HG02938 (cell line): ENCODE data around the gene BEST3.

ENCODE experiments used
- ATAC-seq: cut with Tn5 transposase; IDR thresholded peaks from one replicate; pipeline ENCODE4 v1.9.1; 2021; ENCODE audit warnings: mild to moderate bottlenecking, moderate library complexity; ENCODE audit not compliant: unreplicated experiment

Gene BEST3

DNA sequence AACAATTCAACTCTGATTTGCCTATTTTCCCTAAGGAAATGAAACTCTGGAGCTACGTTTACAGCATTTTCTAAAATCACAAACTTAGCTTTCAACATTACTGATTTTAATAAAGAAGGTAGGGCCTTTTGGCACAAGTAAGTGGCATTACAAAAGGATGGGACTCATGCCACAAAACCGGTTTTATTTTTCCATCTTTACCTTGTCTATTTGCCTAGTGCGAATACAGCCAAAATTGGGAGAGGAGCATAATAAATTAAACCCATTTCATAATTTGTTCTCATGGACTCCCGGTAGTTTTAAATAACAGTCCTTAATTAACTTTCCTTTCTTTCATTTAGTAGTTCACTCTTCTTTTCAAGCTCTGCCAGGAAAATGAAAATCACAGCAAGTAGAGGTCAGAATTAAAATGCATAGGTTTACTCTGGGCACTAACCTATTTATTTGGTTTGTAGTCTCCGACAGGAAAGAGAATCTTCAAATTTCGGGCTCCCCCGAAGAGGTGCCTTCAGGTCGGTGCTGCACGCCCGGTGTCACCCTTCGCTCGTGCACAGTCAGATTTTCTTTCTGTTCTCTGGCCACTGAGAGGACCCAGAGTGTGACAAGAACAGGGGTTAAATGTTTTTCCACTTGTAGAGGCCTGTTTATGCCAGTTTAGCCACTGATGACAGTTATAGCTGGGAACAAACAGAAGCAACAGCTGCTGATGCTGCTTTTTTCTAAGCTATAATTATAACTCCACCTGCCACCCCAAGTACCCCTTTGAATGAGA lies at the start of gene BEST3:
Gene BEST3, minus strand, starts transcription at position 535 of the 772 bp plus-strand sequence. CDS start 1,505 bp downstream, outside the sequence.
- ATAC-seq = no peak

DNA sequence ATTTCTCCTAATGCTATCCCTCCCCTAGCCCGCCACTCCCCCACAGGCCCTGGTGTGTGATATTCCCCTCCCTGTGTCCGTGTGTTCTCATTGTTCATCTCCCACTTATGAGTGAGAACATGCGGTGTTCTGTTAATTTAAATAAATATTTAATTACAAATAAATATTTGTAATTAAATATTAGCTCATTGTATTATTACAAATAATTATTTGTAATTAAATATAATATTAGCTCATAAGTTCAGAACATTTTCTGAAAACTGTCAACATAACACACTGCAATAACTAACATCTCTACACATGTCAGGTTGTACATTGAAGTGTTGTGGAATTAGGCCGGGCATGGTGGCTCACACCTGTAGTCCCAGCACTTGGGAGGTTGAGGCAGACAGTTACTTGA lies 45.0 kb upstream of the BEST3 start:
- no peak for ATAC-seq

DNA sequence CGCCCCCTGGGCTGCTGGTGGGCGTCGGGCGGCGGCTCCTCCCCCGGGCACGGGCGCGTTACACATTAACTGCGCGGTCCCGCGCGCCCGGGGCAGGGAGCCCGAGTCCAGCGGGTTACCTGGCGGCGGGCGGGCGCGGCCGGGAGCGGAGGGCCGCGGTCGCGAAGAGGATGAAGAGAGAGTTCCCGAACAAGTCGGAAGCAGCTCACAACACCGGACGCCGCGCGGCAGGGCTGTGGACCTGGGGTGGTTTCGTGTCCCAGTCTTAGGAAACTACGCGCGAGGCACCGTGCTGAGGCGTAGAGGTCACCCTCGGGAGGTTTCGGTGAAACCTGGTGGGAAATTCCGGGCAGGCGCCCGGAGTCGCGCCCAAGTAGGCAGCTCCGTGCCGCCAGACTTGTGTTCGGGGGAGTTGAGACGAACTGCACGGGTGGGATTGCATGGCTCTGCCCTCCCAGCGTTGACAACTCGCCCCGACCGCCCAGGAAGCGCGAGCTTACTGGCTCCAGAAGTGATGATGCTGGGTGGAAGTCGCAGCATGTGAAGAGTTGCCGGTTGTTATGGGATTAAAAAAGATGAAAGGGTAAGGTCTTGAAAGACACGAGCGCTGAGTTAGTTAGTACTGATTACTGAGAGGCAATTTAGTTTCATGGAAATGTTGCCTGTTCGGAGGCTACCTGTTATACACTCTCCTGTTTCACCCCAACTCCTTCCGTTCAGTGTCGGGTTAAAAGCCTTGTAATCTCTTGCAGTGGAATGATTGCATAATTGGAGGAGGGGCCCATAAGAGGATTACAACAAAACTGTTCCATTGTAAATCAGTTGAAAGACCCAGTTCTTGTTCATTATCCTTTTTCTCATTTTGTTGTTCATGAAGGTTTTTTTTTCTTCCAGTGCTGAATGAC lies 40.4 kb upstream of the BEST3 start:
- ATAC-seq = peak; percentile 39

DNA sequence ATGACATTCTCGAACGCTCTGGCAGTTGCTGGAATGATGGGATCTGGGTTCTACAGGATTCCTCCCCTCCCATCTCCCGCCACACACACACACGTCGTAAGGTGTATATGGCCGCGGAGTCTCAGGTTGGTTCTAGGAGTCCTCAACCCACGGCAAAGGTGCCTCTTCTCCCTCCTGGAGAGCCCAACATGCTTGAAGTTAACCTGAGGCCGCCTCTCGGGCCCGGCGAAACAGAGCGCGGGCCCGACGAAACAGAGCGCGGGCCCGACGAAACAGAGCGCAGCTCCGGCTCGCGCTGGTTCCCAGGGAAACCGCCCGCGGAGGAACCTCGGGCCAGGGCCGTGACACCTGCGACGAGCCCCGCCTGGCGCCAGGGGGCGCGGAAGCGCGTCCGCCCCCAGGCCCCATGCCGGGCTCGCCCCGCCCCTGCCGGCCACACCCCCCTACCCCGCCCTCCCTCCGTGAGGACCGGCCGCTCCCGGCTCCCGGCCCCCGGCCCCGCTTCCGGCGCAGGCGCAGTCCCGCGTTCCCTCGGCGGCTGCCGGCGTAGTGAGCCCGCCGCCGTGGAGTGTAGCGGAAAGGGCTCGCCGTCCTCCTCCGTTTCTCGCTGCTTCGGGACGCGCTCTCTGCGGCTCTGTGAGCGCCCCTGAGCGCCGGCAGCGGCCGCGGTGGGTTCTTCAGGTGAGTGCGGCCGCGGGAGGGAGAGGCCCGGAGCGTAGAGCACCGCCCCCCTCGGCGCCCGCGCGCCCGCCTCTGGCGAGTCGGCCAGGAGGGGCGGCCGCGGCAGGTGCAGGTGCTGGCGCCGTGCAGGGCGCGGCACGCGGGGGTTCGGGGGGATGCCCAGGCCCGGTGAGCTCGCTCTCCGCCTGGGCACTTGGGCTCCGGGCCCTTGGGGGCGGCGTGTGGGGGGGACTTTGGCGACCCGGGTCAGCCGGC lies 39.5 kb upstream of the BEST3 start, which contains the start of gene RAB3IP:
Gene RAB3IP, plus strand, starts transcription at position 510 of the 936 bp plus-strand sequence. CDS start 16,549 bp downstream, outside the sequence.
- ATAC-seq = peak; percentile 72

DNA sequence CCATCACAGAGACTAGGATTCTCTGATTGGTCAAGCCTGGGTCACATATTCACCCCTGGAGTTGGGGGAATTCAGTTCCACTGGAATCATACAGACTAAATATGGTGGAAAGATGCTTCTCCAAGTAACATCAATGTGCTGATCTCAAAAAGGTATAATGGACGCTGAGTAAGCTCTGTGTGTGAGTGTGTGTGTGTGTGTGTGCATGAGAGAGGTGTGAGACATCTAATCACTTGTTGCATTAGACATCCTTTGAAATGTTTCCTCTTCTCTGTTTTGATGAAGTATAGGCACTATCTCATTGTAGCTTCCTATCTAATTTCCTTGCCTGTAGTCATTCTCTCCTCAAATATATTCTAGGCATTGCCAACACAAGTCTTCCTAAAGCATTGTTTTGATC lies 34.5 kb upstream of the BEST3 start:
- no peak for ATAC-seq

DNA sequence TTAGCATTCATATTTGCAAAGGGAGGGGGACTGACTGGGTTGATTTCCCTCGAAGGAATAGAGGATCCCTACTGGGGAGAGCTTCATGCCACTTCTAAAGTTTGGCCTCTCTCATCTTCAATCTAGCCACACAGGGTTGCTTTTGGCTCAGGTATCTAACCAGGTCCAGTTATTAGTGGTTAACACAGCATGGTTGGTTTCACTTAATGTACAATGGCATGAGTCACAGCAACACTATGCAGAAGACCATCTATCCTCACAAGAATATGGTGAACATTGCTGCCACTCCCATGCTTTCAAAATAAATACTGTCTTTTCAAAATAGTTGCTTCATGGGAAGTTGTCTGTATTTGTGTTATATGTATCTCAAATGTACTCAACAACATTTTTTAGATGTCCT lies 33.0 kb upstream of the BEST3 start:
- no peak for ATAC-seq

DNA sequence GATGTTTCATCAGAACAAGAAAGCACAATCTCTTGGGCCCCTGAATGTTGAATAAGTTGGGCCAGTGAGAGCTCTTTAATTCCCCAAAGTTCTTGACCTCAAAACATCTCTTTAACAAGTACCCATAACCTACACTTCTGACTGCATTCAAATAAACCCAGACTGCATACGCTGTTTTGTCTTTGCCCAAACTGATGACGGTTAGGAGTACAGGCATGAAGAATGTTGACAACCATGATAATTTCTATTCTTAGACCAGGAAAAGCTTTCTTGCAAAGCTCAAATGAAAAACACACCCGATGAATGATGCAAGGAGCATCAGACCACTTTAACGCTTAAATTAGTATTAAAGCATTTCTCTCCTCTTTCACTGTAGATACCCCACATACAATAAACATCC lies 27.8 kb upstream of the BEST3 start:
- ATAC-seq = no peak

DNA sequence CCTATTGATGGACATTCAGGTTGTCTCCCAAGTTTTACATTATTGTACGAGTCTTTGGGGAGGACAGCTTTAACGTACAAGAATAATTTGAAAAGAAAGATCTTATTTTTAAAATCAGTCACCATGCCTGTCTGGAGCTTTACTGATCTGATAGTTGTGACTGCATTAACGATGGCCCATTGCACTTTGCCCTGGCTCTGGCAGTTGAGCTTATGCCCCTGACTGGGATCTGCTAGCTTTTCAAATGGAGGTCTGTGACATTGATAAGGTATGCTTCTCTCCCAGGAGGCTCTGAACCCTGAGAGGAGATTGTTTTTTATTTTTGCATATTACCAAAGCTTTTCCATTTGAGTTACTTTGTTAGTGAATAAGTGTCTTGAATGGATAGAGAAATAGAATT lies 21.6 kb upstream of the BEST3 start:
- no peak for ATAC-seq

DNA sequence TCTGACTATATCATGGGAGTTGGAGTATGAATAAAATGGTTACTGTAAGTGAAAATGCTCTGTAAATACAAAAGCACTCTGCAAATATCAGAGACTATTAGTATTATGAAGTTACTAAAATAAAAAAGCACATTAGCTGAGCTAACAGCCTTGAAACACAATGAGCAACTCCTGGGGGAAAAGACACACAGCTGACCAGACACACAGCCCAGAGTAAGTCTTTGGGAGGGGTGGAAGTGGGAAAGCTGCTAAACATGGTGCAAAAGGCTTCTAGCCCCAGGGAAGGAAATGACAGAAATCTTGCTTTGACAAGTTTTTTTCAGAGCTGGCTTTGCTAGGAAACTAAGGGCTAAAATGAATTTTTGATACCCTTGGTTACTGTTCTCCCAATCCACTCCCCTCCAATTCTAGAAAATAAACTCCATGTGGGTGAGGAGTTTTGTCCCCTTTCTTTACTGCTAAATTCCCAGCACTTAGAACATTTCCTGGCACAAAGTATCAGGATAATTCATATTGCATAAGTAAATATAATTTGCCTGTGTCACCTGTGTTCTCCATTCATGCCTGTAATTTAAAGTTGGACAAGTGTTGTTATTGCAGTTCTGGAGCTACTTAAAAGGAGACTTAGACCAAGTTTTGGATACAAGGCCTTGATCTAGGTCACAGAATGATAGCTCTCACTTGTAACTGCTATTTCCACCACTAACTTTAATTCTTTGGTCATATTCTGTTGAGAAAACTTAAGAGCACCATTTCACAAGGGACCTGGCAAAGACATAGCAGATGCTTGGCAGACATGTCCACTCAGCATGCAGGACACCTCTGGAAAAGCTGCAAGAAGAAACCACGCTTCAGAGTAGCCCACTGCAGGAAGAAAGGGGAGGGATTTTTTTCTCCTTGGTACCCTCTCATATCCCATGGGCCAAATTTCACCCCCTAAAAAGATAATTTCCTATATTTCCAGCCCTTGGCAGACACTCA lies 20.5 kb upstream of the BEST3 start:
- ATAC-seq = no peak

DNA sequence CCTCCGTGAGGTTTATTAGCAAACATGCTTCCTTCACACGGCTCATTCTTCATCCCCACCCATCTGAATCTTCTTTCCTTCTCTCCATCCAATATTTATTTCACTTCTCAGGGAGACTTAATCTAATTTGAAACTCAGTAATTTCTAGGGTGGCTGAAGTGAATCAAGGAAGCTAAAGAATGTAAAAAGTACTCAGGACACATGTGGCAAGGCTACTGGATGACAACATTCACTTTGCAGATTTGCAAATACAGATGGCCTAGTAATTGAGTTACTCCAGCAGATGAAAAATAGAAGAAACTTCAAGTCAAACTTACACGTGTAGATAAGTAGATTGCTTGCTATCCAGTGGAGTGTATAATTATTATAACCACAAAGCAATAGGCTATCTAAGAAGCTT lies 15.4 kb upstream of the BEST3 start:
- no peak for ATAC-seq

DNA sequence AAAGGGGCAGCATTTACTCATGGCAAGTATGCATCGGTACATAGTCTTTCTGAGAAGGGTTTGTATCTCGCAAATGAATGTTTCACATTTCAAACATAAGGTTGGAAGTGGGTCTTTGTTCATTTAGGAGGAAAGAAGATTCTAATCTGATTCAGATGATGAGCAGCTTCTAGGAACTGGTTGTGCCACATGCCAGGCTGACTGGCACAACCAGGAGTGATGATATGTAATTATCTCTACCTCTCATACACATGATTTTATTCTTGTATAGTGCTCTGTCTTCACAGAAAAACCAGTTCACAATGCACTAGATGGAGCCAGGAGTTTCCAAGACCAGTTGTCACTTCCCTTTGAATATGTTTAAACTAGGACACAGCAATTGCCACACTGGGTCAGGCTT lies 13.7 kb upstream of the BEST3 start:
- ATAC-seq = no peak

DNA sequence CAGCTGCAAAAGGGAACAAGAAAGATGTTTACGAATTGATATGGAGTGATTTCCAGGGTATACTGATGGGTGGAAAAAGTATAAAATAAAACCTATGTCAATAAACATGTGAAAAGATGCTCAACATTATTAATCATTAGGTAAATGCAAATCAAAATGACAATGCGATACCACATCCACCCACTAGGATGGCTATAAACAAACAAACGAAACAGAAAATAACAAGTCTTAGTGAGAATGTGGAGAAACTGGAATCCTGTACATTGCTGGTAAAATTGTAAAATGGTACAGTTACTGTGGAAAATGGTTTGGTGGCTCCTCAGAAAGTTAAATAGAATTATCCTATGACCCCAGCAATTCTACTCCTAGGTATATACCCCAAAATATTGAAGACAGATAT lies 9.5 kb upstream of the BEST3 start:
- ATAC-seq = no peak

DNA sequence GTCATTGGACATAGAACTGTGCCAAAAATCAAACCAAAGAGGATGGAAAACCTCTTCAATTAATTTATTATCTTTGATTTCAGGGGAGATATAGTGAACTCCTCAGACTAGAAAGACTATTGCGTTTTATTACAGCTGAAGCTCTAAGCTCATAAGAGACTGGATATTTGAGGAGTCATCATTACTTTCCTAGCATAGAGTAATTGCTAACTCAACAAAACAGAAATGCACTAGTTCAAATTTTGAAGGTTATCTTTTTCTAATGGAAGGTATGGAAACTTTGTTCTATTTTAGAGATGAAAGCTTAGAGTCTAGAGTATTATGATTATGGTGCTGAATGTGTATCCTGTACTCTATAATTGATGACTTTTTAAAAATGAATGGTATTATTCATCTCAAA lies 5.3 kb upstream of the BEST3 start:
- ATAC-seq = no peak

DNA sequence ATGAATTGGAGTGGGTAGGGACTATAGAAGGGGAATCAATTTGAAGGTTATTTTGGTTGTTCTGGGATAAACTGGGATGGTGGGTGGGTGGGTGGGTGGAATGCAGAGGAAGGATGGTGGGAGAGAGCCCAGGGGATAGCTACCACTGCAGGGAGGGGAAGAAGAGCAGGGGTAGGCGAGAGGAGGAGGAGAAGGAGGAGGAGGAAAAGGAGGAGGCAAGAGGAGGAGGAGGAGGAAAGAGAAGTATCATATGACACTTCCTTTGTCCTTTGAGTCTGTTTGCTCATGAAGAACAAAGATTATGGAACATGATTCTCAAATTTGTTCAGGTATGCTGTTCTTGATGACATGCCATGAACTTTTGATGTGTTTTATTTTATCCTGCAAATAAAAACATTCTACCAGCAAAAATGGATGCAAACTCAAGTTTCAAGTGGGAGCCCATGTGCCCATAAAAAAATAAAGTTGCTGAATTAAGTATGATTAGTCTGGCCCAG lies 4.1 kb upstream of the BEST3 start:
- ATAC-seq = no peak

DNA sequence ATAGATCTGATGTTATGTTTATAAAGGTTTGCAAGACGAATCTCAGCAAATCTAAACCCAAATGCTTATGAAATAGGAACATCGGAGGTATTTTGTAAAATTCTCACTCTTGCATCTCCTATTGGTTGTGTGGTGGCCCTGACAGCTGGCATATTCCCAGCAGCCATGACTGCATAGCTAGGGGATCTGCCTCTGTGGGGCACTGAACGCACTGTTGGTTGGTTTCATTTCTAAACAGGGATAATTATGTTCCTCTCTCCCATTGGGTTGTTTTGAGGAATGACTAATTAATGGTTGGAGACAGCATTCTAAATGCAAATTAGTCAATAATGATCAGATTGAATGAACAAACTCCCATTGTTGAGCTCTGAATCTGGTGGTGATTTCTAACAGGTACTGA lies 2.7 kb upstream of the BEST3 start:
- no peak for ATAC-seq

DNA sequence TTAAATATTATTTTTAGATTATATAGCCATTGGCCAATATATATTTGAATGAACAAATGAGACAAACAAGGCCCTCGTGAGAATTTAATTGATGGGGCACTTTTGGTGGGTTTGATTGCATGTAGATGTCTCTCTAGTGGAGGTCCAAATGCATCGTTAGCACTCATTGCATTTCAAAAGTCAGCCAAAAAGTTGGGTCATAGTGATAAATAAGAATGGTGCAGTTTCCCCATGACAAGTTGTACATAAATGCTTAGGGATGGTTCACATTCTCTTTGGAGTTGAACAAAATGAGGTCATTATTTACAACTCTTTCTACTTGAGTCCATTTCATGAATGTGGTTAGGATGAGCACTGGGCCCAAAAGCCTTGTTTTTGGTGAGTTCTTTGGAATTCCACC lies 1.0 kb downstream of the BEST3 start:
- ATAC-seq = no peak

DNA sequence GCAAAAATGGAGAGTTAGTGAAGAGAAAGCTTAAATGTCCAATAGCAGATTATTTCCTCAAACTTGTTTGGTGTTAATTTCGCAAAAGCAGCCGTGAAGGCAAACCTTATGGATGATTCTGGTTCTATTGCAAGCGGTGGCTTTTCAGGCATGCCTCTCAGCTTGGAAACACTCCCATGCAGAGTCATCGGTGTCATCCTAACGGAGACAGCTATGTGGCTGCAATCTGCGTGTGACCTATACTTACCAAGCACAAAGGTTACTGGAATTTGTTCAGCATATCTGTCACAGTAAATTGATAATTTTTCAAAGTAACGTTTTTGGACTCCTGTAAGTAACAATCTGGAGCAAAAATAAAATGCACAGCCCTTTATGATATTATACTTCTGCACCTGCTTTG lies 5.0 kb downstream of the BEST3 start:
- no peak for ATAC-seq

DNA sequence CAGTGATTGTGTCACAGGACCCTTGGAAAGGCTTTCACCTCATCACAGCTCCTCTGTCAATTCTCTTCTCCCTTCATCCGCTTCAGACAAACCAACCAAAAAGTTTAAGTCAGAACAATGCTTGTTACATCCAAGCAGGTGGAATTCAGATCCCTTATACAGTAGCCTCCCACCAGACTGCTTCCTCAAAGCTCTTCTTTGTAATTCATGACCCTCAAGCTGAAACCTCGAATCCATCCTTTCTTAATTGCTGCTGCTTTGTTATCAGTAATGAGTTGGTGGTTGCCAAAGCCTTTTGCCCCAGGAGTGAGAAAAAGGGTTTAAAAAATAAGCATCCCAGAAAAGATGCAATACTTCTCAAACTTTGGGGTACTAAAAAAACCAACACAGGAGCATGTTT lies 9.5 kb downstream of the BEST3 start:
- no peak for ATAC-seq
